HUDEP-2 (cell line): ENCODE data around the gene KSR2.
"Not testable (repeated sequence)": the region's sequence is repeated elsewhere in the genome, so short reads cannot be mapped to it uniquely, and the experiment has no call there.

Source experiments
- DNase-seq, 76 experiments: peaks; one replicate each; lab custom pipeline; 2025; ENCODE audit not compliant: unreplicated experiment in 76 of 76; lab: John Stamatoyannopoulos, UW

The KSR2 gene

GRCh38 chr12:117829108-117829507 is 139.7 kb downstream of the KSR2 start:
- no peak for DNase-seq

DNA sequence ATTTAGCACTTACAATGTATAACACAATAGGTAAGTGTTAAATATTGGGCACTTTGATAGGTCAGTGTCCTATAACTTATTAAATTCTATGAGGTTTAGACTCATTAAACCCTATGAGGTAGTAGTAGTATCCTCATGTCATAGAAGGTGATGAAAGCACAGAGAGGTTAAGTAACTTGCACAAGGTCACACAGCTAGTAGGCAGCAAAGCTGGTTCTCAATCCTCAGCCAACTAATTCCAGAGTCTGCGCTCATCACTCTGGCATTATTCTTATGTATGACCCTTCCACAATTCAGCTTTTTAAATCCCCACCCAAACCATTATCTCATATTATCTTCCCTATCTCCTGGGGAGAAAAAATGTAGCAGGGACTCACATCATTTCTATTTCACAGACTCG is 141.1 kb downstream of the KSR2 start:
- no peak for DNase-seq

DNA sequence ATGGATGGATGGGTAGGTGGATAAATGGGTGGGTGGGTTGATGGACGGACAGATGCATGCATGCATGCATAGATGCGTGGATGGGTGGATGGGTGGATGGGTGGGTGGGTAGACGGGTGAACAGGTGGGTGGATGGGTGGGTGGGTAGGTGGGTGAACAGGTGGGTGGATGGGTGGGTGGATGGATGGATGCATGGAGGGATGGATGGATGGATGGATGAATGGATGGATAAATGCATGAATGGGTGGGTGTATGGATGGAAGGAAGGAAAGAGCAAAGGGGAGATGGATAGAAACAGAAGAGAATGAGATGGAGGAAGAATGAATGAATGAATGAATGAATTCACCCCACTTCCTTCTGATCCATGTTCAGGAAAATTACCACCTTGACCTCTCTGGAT is 143.0 kb downstream of the KSR2 start:
- DNase-seq: no peak

DNA sequence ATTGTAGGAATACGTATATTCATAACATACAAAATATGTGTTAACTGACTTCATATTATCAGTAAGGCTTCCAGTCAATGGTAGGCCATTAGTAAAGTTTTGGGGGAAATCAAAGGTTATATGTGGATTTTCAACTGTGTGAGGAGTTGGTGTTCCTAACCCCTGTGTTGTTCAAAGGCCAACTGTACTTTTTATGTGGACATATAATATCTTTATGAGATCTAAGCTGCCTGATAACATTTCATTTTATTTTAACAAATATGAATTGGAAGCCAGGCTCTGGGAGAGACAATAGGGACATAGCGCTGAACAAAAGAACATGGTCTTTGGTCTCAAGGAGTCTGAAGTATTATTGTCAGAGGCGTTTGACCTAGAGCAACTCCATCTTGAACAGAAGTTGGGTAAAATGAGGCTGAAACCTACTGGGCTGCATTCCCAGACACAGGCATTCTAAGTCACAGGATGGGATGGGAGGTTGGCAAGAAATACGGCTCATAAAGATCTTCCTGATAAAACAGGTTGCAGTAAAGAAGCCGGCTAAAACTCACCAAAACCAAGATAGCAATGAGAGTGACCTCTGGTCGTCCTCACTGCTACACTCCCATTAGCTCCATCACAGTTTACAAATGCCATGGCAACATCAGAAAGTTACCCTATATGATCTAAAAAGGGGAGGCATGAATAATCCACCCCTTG is 147.2 kb downstream of the KSR2 start:
- no peak for DNase-seq

DNA sequence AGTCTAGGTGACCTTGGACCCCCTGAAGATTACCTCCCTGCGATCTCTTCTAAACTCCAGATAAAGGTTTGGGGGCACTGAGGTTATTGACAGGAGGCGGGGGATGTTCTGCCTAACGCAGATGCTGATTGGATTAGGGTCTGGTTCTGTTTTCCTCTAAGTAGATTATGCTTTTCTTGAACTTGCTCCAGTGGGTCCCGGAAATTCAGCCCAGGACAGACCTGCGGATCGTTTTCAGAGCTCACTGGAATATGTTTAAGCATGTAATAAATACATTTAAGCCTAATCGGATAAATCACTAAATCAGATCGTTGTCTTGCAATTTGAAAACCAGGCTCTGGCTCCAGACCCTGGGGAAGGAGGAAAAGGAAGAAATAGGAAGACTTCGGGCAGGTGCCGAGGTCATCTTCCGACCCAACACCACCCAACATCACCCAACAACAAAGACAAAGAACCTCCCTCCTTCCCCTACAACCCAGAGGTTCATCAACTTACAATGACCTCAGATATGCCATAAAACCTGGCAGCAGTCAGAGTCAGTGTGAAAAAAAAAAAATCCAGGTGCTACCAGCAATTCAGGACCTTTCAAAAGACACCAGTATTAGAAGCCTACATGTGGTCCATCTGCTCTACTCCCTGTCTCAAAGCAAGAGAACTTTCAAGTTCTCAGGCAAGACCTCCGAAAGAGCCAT is 148.4 kb downstream of the KSR2 start:
- DNase-seq: no peak

- no peak for DNase-seq
Observed at GRCh38 chr12:117819160-117819559, 149.6 kb downstream of the KSR2 start.

GRCh38 chr12:117818400-117818799 is 150.4 kb downstream of the KSR2 start:
- no peak for DNase-seq

DNA sequence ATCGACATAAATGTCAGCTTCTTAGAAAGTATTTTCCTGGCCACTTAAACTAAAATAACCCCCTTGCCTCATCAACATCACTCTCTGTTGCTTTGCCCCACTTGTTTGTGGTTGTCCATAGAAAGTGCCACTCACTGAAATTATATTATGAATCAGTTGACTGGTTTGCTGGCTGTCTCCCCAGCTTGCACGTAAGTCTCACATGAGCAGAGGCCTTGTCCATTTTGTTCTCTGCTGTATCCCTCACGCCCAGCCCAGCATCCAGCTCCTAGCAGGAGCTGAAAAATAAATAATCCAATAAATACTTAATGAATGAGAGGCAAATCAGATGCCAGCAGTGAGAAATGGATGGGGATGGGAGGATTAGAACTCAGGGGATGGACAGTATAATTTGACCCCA is 159.3 kb downstream of the KSR2 start:
- no peak for DNase-seq

- DNase-seq: no peak
Observed at GRCh38 chr12:117807946-117808345, 160.8 kb downstream of the KSR2 start.

GRCh38 chr12:117807355-117807754 is 161.4 kb downstream of the KSR2 start:
- DNase-seq: no peak

DNA sequence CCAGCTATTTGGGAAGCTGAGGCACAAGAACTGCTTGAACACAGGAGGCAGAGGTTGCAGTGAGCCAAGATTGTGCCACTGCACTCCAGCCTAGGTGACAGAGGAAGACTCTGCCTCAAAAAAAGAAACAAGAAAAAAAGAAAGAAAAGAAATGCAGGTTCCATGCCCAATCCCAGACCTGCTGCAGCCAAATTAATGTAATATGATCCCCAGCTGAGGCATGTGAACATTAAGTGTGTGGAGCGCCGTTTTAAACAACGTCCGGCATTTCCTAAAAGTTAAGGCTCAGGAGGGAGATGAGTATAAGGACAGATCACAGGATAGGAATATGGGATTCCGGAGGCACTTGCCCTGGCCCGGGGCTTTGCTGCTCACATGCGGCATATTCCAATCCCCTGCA is 162.9 kb downstream of the KSR2 start:
- DNase-seq: no peak

DNA sequence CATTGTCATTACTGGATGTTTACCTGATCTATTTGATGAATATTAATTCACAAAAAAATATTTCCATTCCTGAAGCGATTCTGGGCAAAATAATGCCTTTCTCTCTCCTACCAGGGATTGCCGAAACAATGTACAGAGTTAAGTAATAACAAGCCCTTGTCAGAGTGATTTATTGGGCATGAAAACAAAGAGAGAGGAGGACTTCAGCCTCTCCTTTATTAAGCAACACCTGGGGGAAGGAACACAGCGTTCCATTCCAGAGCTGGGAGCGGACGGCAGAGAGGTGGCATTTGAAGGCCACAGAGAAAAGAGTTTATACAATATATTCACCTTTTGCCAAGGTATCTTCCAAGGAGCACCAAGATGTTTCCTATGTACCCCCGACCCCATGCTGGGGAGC is 165.8 kb downstream of the KSR2 start:
- no peak for DNase-seq

- DNase-seq: not testable (repeated sequence)
Observed at GRCh38 chr12:117800711-117801110, 168.1 kb downstream of the KSR2 start.

DNA sequence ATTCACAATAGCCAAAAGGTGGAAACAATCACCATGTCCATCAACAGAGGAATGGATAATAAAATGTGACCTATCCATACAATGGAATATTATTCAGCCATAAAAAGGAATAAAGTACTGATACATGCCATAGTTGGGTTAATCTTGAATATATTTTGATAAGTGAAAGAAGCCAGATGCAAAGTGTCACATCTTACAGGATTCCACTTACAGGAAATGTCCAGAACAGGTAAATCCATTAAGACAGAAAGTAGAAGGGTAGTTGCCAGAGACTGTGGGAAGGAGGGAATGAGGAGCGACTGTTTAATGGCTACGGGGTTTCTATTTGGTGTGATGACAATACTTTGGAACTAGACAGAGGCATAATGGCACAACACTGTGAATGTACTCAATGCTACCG is 171.6 kb downstream of the KSR2 start:
- DNase-seq: no peak

DNA sequence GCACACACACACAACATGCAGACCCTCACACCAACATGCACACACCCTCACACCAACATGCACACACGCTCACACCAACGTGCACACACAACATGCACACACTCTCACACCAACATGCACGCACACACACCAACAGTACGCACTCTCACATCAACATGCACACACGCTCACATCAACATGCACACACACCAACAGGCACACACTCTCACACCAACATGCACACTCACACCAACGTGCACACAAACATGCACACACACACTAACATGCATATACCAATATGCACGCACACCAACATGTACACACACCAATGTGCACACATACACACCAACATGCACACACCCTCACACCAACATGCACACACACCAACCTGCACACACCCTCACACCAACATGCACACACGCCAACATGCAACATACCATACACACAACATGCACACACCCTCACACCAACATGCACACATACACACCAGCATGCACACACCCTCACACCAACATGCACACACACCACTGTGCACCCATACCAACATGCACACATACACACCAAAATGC is 175.8 kb downstream of the KSR2 start:
- DNase-seq: no peak

DNA sequence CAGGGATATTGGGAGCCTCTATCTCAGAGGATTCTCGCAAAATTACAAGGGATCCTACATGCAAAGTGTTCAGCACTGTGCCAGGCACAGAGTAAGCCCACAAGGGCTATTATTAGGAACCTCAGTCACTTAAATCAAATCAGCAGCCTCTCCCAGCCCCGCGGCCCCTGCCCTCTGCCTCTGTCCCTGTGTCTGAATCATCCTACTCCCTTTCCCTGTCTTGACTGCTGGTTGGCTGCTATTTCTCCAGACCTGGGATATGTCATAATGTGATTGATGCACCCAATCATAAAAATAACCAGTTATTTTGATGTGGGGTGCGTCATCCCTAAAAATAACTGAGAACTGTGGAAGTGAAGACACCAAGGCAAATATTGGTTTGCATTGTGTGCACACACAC is 176.3 kb downstream of the KSR2 start:
- DNase-seq: no peak

DNA sequence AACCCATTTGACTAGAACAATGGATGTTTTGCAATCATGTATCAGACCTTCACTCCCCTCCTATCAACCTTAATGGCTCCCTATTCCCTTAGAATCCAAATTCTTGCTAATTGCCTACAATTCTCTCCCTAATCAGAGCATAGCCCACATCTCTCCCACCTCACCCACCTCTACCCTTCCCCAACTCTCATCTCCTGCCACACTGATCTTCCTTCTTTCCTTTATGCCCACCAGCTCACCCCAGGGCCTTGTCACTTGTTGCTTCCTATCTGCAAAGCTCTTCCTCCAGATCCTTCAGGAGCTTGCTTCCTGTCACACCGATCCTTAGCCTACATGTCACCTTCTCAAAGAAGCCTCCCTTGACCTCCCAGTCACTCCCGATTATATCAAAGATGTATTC is 177.8 kb downstream of the KSR2 start:
- no peak for DNase-seq

DNA sequence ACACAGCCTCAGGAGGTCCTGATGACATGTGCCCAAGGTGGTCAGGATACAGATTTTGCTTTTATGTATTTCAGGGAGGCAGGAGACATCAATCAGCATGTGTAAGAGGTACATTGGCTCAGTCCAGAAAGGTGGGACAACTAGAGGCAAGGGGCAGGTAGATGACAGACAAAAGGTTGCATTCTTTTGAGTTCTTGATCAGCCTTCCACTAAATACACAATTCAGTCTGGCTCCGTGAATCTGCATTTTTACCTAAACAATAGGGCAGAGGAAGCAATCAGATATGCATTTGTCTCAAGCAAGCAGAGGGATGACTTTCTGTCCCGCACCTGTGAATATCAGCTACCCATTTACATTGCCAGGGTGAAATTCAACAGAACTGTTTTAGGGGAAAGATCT is 178.6 kb downstream of the KSR2 start:
- DNase-seq: no peak

DNA sequence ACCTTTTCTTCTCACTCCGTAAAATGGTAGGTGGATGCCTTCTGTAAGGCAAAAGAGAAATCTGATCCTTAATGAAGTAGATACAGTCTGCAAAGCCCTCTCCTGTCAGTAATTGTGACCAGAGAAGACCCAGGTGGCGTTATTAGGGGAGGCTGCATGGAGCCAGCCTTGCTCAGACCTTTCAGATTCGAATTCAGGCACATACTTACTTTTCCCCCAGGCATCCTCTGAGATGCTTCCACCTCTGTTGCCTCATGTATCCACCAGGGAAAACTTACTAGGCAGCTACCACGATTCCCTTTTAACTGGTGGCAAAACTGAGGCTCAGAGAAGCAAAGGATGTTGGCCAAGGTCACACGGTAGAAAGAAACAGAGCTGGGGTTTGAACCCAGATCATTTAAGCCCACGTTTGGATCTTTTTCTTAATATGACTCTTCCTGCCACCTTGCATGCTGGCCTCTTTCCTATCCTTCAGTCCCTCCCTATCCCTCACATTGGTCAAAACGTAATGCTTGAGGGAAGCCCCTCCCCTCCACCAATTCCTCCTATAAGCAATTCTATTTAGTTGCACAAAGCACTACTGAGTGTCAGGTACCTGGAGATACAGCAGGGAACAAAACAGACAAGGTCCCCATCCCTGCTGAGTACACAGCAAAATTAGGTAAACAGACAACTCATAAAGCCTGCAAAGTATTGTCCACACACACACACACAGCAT is 179.4 kb downstream of the KSR2 start:
- DNase-seq: no peak

- DNase-seq: no peak
Observed at GRCh38 chr12:117778656-117779055, 190.1 kb downstream of the KSR2 start.

- no peak for DNase-seq
Observed at GRCh38 chr12:117774941-117775775, 193.6 kb downstream of the KSR2 start.
